HCT116 (cell line): ENCODE data around the gene NPR1. TPM values are rescaled to one million over a fixed set of nuclear protein-coding genes. Genes with fewer than 3 reads are reported as not detected.

ENCODE experiments used
- ATAC-seq: fragments of 200-7000 bp; cut with Tn5 transposase; 2 replicates; pipeline ENCODE4 v1.9.1; 2020; ENCODE audit warnings: mild to moderate bottlenecking, moderate library complexity
- BruUV-seq: library from RNA; stranded (reverse); fragments of 400-500 nt; replicated peaks from 2 replicates; lab custom pipeline; 2021; lab: Mats Ljungman, UMichigan
- CTCF ChIA-PET: fragments of 300-600 bp; sonication (Branson Sonifier 250); formaldehyde crosslinking; loops from one replicate; lab custom pipeline; 2021; ENCODE audit warnings: antibody characterized with exemption; lab: Charles Lee
- POLR2A ChIA-PET: fragments of 300-600, 350-600 bp; sonication (Branson Sonifier 250); formaldehyde crosslinking; loops from one replicate; lab custom pipeline; 2021; ENCODE audit warnings: antibody characterized with exemption; lab: Charles Lee
- RAD21 ChIA-PET, 2 experiments: fragments of 300-600 bp; sonication (Branson Sonifier 250); formaldehyde crosslinking; loops; one replicate each; lab custom pipeline; 2023; ENCODE audit warnings: low total read pairs in 2 of 2; ENCODE audit not compliant: uncharacterized antibody in 2 of 2, unreplicated experiment in 2 of 2, low non-redundant PET in 1 of 2; lab: Charles Lee
- DNase-seq: peaks from one replicate; pipeline ENCODE4 v3.0.0-alpha.2; 2010; ENCODE audit warnings: low read depth, low spot score
- H2AFZ ChIP-seq: fragments of 200-600 bp; shearing (Covaris generic), sonication (generic); 2 replicates; pipeline ENCODE4 v1.6.1; 2017; ENCODE audit warnings: low read depth, mixed run types, mixed read lengths, antibody characterized with exemption, low read length; ENCODE audit not compliant: poor library complexity, severe bottlenecking
- H3K27ac ChIP-seq: 2 replicates; pipeline ENCODE4 v1.5.1; 2012; ENCODE audit warnings: low read depth, low read length
- H3K27me3 ChIP-seq: fragments of 200-600 bp; sonication (generic); 2 replicates; pipeline ENCODE4 v1.6.1; 2016; ENCODE audit warnings: mixed run types, low read length, mixed read lengths; ENCODE audit not compliant: insufficient read depth
- H3K36me3 ChIP-seq, 2 experiments: fragments of 200-500 bp in 1 of 2; fragments of 200-600 bp in 1 of 2; sonication (Bioruptor generic) in 1 of 2; sonication (generic) in 1 of 2; 2 replicates each; pipeline versions ENCODE4 v1.5.1 to v1.6.1; 2014 to 2016; ENCODE audit warnings: low read length in 2 of 2, inconsistent platforms in 1 of 2, mixed read lengths in 1 of 2, mixed run types in 1 of 2; ENCODE audit not compliant: insufficient read depth in 2 of 2, control insufficient read depth in 1 of 2
- H3K4me1 ChIP-seq, 2 experiments: fragments of 200-600 bp in 1 of 2; sonication (generic) in 1 of 2; 2 replicates each; pipeline versions ENCODE4 v1.5.1 to v1.6.1; 2012 to 2017; ENCODE audit warnings: low read length in 2 of 2, inconsistent platforms in 1 of 2, mild to moderate bottlenecking in 1 of 2, mixed read lengths in 1 of 2, mixed run types in 1 of 2, moderate library complexity in 1 of 2; ENCODE audit not compliant: insufficient read depth in 2 of 2, control insufficient read depth in 1 of 2
- H3K4me2 ChIP-seq: fragments of 200-600 bp; sonication (generic); 2 replicates; pipeline ENCODE4 v1.6.1; 2017; ENCODE audit warnings: mixed run types, low read length, mixed read lengths
- H3K4me3 ChIP-seq, 2 experiments: fragments of 200-600 bp in 1 of 2; sonication (generic) in 1 of 2; replicated peaks in 1 of 2; 2 replicates each; pipeline ENCODE4 v1.5.1; 2011 to 2016; ENCODE audit warnings: low read length in 2 of 2, control low read depth in 1 of 2, low read depth in 1 of 2, mild to moderate bottlenecking in 1 of 2, mixed read lengths in 1 of 2, mixed run types in 1 of 2
- H3K79me2 ChIP-seq: fragments of 200-600 bp; sonication (generic); 2 replicates; pipeline ENCODE4 v1.6.1; 2017; ENCODE audit warnings: mild to moderate bottlenecking, mixed run types, low read length, moderate library complexity, mixed read lengths; ENCODE audit not compliant: insufficient read depth
- H3K9ac ChIP-seq: fragments of 200-600 bp; sonication (generic); 2 replicates; pipeline ENCODE4 v1.6.1; 2016; ENCODE audit warnings: low read length, mixed read lengths
- H3K9me2 ChIP-seq: fragments of 200-600 bp; sonication (generic), shearing (Covaris generic); 2 replicates; pipeline ENCODE4 v1.6.1; 2017; ENCODE audit warnings: mixed run types, mild to moderate bottlenecking, moderate library complexity; ENCODE audit not compliant: insufficient read depth
- H3K9me3 ChIP-seq, 2 experiments: fragments of 200-500 bp in 1 of 2; fragments of 200-600 bp in 1 of 2; sonication (Bioruptor generic) in 1 of 2; sonication (generic) in 1 of 2; 2 replicates each; pipeline ENCODE4 v1.6.1; 2014 to 2017; ENCODE audit warnings: low read length in 2 of 2, mixed read lengths in 2 of 2, inconsistent platforms in 1 of 2, low read depth in 1 of 2, mild to moderate bottlenecking in 1 of 2, mixed run types in 1 of 2, moderate library complexity in 1 of 2; ENCODE audit not compliant: control insufficient read depth in 1 of 2, insufficient read depth in 1 of 2
- H4K20me1 ChIP-seq: fragments of 200-600 bp; sonication (generic), shearing (Covaris generic); 2 replicates; pipeline ENCODE4 v1.6.1; 2017; ENCODE audit warnings: mixed run types, mild to moderate bottlenecking, moderate library complexity; ENCODE audit not compliant: insufficient read depth
- CEBPB ChIP-seq: IDR thresholded peaks from 2 replicates; pipeline ENCODE4 v1.6.1; 2012; ENCODE audit warnings: low read depth
- EGR1 ChIP-seq: IDR thresholded peaks from 2 replicates; pipeline ENCODE4 v1.6.1; 2012; ENCODE audit warnings: low read depth
- EZH2phosphoT487 ChIP-seq: fragments of 200-600 bp; IDR thresholded peaks from 2 replicates; pipeline ENCODE4 v1.6.1; 2018; ENCODE audit warnings: antibody characterized with exemption, borderline replicate concordance
- FOSL1 ChIP-seq: IDR thresholded peaks from 2 replicates; pipeline ENCODE4 v1.6.1; 2012; ENCODE audit warnings: low read depth
- POLR2AphosphoS5 ChIP-seq: IDR thresholded peaks from 2 replicates; pipeline ENCODE4 v1.6.1; 2011; ENCODE audit warnings: mild to moderate bottlenecking, low read depth, low read length, moderate library complexity
- SP1 ChIP-seq: IDR thresholded peaks from 2 replicates; pipeline ENCODE4 v1.6.1; 2012; ENCODE audit warnings: low read depth
- YY1 ChIP-seq: IDR thresholded peaks from 2 replicates; pipeline ENCODE4 v1.6.1; 2011; ENCODE audit warnings: low read length, low read depth, moderate library complexity, mild to moderate bottlenecking; ENCODE audit not compliant: insufficient replicate concordance; ENCODE audit errors: extremely low read depth
- intact Hi-C: fragments of 100-400 bp; cut with micrococcal nuclease; formaldehyde crosslinking; loops from 2 replicates; pipeline ENCODE4 v1.10.0; 2022
- total RNA-seq: library from RNA; stranded (reverse); gene quantifications from one replicate; pipeline ENCODE4 v1.2.1, GENCODE V29; 2021; ENCODE audit not compliant: unreplicated experiment

NPR1 gene
- total RNA-seq, 1 experiment from 2014 or later, result 0.07 TPM

GRCh38 chr1:153727463-153728304, 49.2 kb downstream of the NPR1 start, which contains the start of gene INTS3 (continued):
- TF ChIP-seq SP1 (peak; percentile 98), YY1 (peak; percentile 89), CEBPB (no peak), EGR1 (no peak), EZH2phosphoT487 (no peak)

- H3K9ac ChIP-seq, result peak overlapping the region; percentile 87
- BruUV-seq, result TSS peak; percentile 88
- intact Hi-C loops, result no loop called here
- ChIA-PET RAD21 (no interaction called here), CTCF (interaction anchor here (1.0 kb wide), 1 partner anchor 218 kb away, joined by 4 read pairs; no protein-coding TSS in a partner anchor), POLR2A (interaction anchor here (1.0 to 2.5 kb wide), 5 partner anchors 15 to 221 kb away, joined by 3 to 9 read pairs (median 7); partner anchors contain the start of genes ILF2 and S100A13)
- peak overlapping the region; percentile 96 for H3K27ac ChIP-seq
- no peaks in the 10 kb centered on the region for H3K9me2 ChIP-seq
- peak overlapping the region; percentile 62 to 100 for H3K4me3 ChIP-seq
- H4K20me1 ChIP-seq, result no peaks in the 10 kb centered on the region
- ATAC-seq (no peak), DNase-seq (no peak)
- H3K79me2 ChIP-seq, result peaks cover 20% of the 10 kb centered on the region
- peaks cover 3 to 35% of the 10 kb centered on the region in 2 experiments; a peak in 3 of 4 replicates for H3K4me1 ChIP-seq
- 0 out of 4 replicates have a peak, but pooled peaks cover 0 to 2% of the 10 kb centered on the region in 2 experiments for H3K36me3 ChIP-seq
- no peak overlapping the region for H2AFZ ChIP-seq
- no peaks in the 10 kb centered on the region for H3K9me3 ChIP-seq
- no peaks in the 10 kb centered on the region for H3K27me3 ChIP-seq
- peak overlapping the region; percentile 100 for H3K4me2 ChIP-seq
- peak; percentile 17; the same call in 1 of the 2 replicates for TF ChIP-seq POLR2AphosphoS5
- no peak for TF ChIP-seq FOSL1
These were observed 50.0 kb downstream of the NPR1 start for GRCh38 chr1:153728305-153729066.
